Activated CD4-positive, alpha-beta T cell treated with anti-CD3 and anti-CD28 coated beads, Interleukin-2, amount 10 ng/mL, durations not matched to agents 7 days and 5 days (primary cell): Measurements from ENCODE around the gene PRSS1. TPM values are rescaled to one million over a fixed set of nuclear protein-coding genes. Genes with fewer than 3 reads are reported as not detected.
"Not testable (repeated sequence)": the region's sequence is repeated elsewhere in the genome, so short reads cannot be mapped to it uniquely, and the experiment has no call there.

Experiments
- CTCF ChIA-PET: fragments of 350-600 bp; sonication (Branson Sonifier 250); formaldehyde crosslinking; loops from one replicate; lab custom pipeline; 2021; ENCODE audit warnings: antibody characterized with exemption; lab: Charles Lee
- POLR2A ChIA-PET: fragments of 350-600 bp; sonication (Branson Sonifier 250); formaldehyde crosslinking; loops from one replicate; lab custom pipeline; 2021; ENCODE audit warnings: antibody characterized with exemption; lab: Charles Lee
- DNase-seq: peaks from one replicate; pipeline ENCODE4 v3.0.0-alpha.2; 2020
- H3K27ac Mint-ChIP-seq: one replicate; pipeline ENCODE4 v1.8.0; 2021; ENCODE audit warnings: mild to moderate bottlenecking, moderate library complexity, mixed read lengths
- H3K27me3 Mint-ChIP-seq: one replicate; pipeline ENCODE4 v1.8.0; 2021; ENCODE audit warnings: mixed read lengths
- H3K36me3 Mint-ChIP-seq: one replicate; pipeline ENCODE4 v1.8.0; 2021; ENCODE audit warnings: low read depth, mixed read lengths
- H3K4me1 Mint-ChIP-seq: one replicate; pipeline ENCODE4 v1.8.0; 2021; ENCODE audit warnings: mixed read lengths
- H3K4me3 Mint-ChIP-seq: one replicate; pipeline ENCODE4 v1.8.0; 2021; ENCODE audit warnings: mild to moderate bottlenecking, moderate library complexity, mixed read lengths
- H3K9me3 Mint-ChIP-seq: one replicate; pipeline ENCODE4 v1.8.0; 2021; ENCODE audit warnings: mixed read lengths
- total RNA-seq, 2 experiments: library from RNA; stranded (reverse); gene quantifications; one replicate each; pipeline ENCODE4 v1.2.3, GENCODE V29; 2021

PRSS1 gene
- total RNA-seq: not detected

DNA sequence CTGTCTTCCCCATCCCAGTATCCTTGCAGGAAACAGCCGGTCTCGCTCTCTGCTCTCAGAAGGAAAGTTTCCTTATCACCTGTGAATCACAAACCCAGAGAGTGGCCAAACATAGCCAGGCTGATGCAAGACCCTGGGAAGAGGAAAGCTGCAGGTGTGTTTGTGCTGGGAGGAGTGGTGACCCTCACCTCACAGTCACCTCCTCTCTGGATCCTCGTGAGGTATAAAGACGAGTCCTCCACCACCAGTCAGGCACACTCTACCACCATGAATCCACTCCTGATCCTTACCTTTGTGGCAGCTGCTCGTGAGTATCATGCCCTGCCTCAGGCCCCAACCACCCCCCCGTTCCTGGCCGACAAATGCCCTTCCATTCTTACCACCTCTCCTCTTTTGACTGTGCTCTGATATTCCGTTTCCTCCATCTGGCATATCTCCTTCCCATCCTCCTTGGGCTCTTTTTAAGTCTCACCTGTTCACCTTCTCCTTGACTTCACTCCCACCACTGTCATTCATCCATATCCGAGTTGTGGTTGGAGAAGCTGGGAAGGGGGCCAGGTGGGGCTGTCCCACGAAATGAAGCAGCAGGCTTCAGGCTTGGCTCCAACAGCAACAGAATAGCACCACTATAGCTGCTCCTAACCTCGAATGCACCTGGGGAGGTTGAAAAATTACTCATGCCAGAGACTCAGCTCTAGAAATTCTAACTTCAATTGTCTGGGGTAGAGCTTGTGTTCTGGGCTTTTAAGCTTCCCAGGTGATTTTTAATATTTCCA is at the start of gene PRSS1:
Gene PRSS1 (plus strand): TSS at position 255 of the 776 bp plus-strand sequence. CDS start 13 bp downstream, at position 268.
- H3K4me3 Mint-ChIP-seq: no peak within 1 kb of the TSS
- H3K4me1 Mint-ChIP-seq: no peaks in the 10 kb centered on the region
- peaks cover 1% of the 10 kb centered on the region for H3K36me3 Mint-ChIP-seq
- H3K27ac Mint-ChIP-seq: no peak within 1 kb of the TSS
- ChIA-PET CTCF (no interaction called here), POLR2A (no interaction called here)
- DNase-seq: no peak
- no peaks in the 10 kb centered on the region for H3K9me3 Mint-ChIP-seq
- no peaks in the 10 kb centered on the region for H3K27me3 Mint-ChIP-seq

DNA sequence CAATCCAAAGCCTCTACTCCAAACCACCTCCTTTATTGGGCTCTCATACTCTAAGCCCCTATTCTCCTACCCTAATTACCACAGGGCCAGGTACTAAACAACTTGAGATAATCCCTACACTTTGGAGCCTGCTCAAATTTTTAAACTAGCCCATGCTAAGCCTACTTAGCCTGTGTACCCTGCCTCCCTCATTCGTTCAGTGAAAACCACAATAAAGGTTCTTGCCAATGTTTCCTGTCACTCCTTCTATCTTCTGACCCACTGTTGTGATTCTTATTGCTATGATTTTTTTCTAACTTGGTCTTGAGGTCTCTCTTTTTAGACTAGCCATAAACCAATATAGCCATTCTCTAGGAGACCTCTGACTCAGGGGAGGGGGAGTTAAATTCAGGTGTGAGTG is 48.3 kb upstream of the PRSS1 start:
- H3K36me3 Mint-ChIP-seq, H3K27me3 Mint-ChIP-seq, DNase-seq, H3K9me3 Mint-ChIP-seq, POLR2A ChIA-PET, H3K27ac Mint-ChIP-seq: not testable (repeated sequence)
- H3K4me3 Mint-ChIP-seq: peak overlapping the region; percentile 43
- CTCF ChIA-PET: interaction anchor here (0.7 kb wide), 1 partner anchor 82 kb away, joined by 3 read pairs; no protein-coding TSS in a partner anchor
- H3K4me1 Mint-ChIP-seq: peaks cover 27% of the 10 kb centered on the region

DNA sequence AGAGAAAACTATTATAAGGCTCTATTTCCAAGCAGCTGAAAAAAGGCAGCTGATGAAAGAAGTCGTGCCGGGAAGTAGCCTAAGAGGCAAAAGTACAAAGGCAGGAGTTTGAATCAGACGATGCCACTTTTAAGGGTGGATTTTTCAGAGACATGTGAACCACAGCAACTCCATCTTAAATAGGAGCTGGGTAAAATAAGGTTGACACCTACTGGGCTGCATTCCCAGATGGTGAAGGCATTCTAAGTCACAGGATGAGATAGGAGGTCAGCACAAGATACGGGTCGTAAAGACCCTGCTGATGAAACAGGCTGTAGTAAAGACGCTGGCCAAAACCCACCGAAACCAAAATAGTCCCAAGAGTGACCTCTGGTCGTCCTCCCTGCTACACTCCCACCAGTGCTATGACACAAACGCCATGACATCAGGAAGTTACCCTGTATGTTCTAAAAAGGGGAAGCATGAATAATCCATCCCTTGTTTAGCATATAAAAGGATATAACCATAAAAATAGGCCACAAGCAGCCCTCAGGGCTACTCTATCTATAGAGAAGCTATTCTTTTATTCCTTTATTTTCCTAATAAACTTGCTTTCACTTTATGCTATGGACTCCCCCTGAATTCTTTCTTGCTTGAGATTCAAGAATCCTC is 45.5 kb upstream of the PRSS1 start:
- H3K27ac Mint-ChIP-seq: no peak overlapping the region
- H3K36me3 Mint-ChIP-seq: peaks cover 5% of the 10 kb centered on the region
- H3K4me3 Mint-ChIP-seq: no peak overlapping the region
- H3K9me3 Mint-ChIP-seq: peaks cover 1% of the 10 kb centered on the region
- peaks cover 1% of the 10 kb centered on the region for H3K27me3 Mint-ChIP-seq
- peaks cover 27% of the 10 kb centered on the region for H3K4me1 Mint-ChIP-seq
- CTCF ChIA-PET: no interaction called here
- POLR2A ChIA-PET: no interaction called here
- no peak for DNase-seq

DNA sequence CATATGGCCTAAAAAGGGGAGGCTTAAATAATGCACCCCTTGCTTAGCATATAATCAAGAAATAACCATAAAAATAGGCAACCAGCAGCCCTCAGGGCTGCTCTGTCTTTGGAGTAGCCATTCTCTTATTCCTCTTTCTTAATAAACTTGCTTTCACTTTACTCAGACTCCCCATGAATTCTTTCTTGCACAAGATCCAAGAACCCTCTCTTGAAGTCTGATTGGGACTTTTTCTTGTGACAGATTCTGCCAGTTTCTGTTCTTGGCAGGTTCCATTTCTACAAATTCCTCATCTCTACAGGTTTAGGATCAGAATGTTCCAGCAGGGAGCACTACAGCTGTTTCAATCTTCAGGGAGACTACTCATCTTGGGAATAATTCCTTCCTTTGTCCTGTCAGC is 40.5 kb upstream of the PRSS1 start:
- H3K27ac Mint-ChIP-seq, H3K9me3 Mint-ChIP-seq, CTCF ChIA-PET, H3K36me3 Mint-ChIP-seq, H3K4me3 Mint-ChIP-seq, DNase-seq, H3K27me3 Mint-ChIP-seq, POLR2A ChIA-PET: not testable (repeated sequence)
- H3K4me1 Mint-ChIP-seq: peaks cover 47% of the 10 kb centered on the region

DNA sequence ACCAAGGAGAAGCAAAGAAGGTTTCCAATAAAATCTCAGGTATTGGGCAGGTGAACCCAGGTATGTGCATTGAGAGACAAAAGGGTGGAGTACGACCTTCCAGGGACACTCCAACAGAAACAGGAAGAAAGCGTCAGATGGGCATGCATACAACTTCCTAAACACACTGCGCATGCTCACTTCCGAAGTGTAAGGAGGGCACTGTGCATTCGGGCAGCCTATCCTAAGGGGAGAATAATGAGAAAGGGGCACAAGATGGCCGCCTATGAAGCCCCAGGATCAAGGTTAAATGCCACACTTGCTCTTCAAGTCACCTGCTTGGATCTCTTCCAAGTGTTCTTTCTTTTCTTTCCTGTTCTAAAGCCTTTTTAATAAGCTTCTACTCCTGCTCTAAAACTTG is 39.4 kb upstream of the PRSS1 start:
- no peaks in the 10 kb centered on the region for H3K27me3 Mint-ChIP-seq
- DNase-seq: no peak
- no peaks in the 10 kb centered on the region for H3K9me3 Mint-ChIP-seq
- peak overlapping the region; percentile 72 for H3K27ac Mint-ChIP-seq
- peaks cover 58% of the 10 kb centered on the region for H3K4me1 Mint-ChIP-seq
- CTCF ChIA-PET: no interaction called here
- no peak overlapping the region for H3K4me3 Mint-ChIP-seq
- POLR2A ChIA-PET: no interaction called here
- no peaks in the 10 kb centered on the region for H3K36me3 Mint-ChIP-seq

DNA sequence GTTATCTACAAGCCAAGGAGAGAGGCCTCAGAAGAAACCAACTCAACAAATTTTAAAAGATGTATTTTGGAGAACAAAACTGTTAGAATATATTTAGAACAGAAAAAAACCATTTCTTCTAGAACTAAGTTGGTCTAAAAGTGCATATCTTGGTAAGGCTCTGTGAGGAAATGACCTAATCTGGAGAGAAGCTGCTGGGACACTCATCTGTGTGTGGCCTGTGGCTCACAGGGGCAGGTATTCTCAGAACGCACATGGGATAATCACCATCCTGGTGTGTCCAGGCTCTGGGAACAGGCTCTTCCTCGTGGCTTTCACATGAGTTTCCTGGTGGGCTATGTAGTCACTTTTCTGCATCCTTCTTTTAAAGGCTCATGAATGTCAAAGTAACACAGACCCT is 38.1 kb upstream of the PRSS1 start:
- no peak for DNase-seq
- Mint-ChIP-seq H3K36me3 (no peaks in the 10 kb centered on the region), H3K4me1 (peaks cover 71% of the 10 kb centered on the region), H3K27ac (peak overlapping the region; percentile 90), H3K27me3 (no peaks in the 10 kb centered on the region), H3K4me3 (peak overlapping the region; percentile 66), H3K9me3 (no peaks in the 10 kb centered on the region)
- POLR2A ChIA-PET: no interaction called here
- CTCF ChIA-PET: no interaction called here

DNA sequence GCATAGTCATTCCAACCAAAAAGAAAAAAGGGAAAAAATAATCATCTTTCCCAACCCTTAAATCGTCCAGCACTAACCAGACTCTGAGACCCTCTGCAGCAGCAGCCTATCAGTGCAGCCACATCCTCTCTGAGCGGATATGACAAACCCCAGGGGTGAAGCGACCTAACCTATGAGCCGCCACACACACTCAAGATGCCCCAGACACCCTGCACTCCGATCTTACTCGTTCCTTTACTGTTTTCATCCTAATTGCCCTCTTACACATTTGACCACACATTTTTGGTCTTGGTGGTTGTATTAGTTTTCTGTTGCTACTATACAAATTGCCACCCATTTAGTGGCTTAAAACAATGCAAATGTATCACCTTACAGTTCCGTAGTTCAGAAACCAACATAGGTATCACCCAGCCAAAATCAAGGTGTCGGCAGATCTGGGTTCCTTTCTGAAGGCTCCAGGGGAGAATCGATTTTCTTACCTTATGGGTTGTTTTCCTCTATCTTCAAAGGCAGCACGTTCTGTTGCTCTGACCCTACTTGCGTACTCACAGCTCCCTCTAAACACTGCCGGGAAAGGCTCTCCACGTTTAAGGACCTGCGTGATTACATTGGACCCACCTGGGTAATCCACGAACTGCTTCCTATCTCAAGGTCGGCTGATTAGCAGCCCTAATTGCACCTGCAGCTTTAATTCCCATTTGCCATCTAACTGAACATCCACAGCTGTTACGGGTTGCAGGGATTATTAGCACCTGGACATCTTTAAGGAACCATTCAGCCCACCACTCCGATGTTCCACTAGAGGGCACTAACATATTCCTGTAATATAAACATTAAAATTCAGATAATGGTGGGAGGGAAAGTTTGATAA is 37.3 kb upstream of the PRSS1 start:
- H3K9me3 Mint-ChIP-seq: no peaks in the 10 kb centered on the region
- peaks cover 79% of the 10 kb centered on the region for H3K4me1 Mint-ChIP-seq
- peak overlapping the region; percentile 66 for H3K4me3 Mint-ChIP-seq
- ChIA-PET CTCF (interaction anchor here (2.8 to 3.8 kb wide), 2 partner anchors 71 to 96 kb away, joined by 12 to 18 read pairs; no protein-coding TSS in a partner anchor), POLR2A (no interaction called here)
- no peaks in the 10 kb centered on the region for H3K27me3 Mint-ChIP-seq
- peak; percentile 36 for DNase-seq
- no peaks in the 10 kb centered on the region for H3K36me3 Mint-ChIP-seq
- peak overlapping the region; percentile 90 for H3K27ac Mint-ChIP-seq

DNA sequence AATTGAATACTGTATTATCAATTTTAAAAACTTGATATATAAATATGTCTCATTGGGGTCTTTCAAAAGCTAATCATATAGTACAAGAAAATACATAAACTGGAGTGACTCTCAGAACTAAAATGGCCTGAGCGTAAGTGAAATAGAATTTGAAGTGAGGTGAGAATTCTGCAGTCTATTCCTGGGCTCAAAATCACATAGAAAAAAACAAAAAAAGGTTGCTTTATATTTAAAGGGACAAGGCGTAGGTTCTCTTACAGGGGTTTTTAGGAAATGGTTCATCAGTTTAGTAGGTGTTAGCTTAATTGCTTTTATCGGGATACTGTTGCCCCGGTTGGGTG is 36.7 kb upstream of the PRSS1 start:
- H3K4me1 Mint-ChIP-seq: peaks cover 84% of the 10 kb centered on the region
- DNase-seq: no peak
- H3K9me3 Mint-ChIP-seq: no peaks in the 10 kb centered on the region
- H3K36me3 Mint-ChIP-seq: no peaks in the 10 kb centered on the region
- peak overlapping the region; percentile 82 for H3K27ac Mint-ChIP-seq
- peak overlapping the region; percentile 66 for H3K4me3 Mint-ChIP-seq
- ChIA-PET CTCF (interaction anchor here (2.8 to 3.8 kb wide), 2 partner anchors 71 to 96 kb away, joined by 12 to 18 read pairs; no protein-coding TSS in a partner anchor), POLR2A (no interaction called here)
- H3K27me3 Mint-ChIP-seq: no peaks in the 10 kb centered on the region

DNA sequence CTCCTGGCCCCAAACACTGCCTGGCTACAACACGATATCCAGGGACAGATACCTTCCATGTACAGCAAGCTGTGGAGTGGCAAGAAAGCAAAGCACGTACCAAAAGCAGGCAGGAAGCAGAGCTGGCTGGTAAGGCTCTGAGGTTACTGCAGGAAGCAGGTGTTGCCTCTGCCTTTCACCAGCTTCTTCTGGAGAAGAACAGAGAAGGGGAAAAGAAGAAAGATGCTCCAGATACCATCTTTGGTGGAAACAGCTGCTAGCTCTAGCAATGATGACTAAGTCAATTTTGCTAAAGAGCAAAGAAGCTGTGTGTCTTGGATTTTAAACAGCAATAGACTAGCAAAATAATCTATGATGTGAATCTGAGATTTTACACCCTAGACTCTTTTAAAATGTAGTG is 34.9 kb upstream of the PRSS1 start:
- H3K4me3 Mint-ChIP-seq: peak overlapping the region; percentile 52
- DNase-seq: peak; percentile 58
- no peaks in the 10 kb centered on the region for H3K36me3 Mint-ChIP-seq
- H3K4me1 Mint-ChIP-seq: peaks cover 89% of the 10 kb centered on the region
- no peaks in the 10 kb centered on the region for H3K9me3 Mint-ChIP-seq
- no peaks in the 10 kb centered on the region for H3K27me3 Mint-ChIP-seq
- CTCF ChIA-PET: interaction anchor here (0.8 to 3.8 kb wide), 4 partner anchors 31 to 94 kb away, joined by 3 to 18 read pairs (median 8); no protein-coding TSS in a partner anchor
- POLR2A ChIA-PET: interaction anchor here (0.6 to 1.2 kb wide), 5 partner anchors 69 to 94 kb away, joined by 3 to 5 read pairs (median 3); no protein-coding TSS in a partner anchor
- H3K27ac Mint-ChIP-seq: peak overlapping the region; percentile 74

DNA sequence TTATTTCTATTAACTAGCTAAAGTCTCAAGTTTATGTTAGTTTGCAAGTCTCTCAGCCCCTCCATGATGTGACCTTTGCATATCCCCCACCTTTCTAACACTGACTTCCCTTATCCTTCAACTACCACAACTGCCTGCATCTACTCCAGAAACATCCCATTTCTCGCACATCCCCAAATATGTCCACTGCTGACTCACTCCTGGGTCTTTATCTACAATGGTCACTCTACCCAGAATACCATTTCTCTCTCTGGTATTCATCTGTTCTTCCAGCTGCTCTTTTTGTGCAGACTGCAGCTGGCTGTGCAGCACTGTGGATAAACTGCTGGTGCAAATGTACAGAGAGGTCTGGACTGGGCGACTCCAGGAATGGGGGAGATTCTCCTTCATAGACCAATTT is 32.7 kb upstream of the PRSS1 start:
- Mint-ChIP-seq H3K27me3 (no peaks in the 10 kb centered on the region), H3K9me3 (no peaks in the 10 kb centered on the region), H3K4me3 (peak overlapping the region; percentile 25), H3K27ac (no peak overlapping the region), H3K4me1 (peaks cover 82% of the 10 kb centered on the region), H3K36me3 (no peaks in the 10 kb centered on the region)
- no peak for DNase-seq
- ChIA-PET POLR2A (no interaction called here), CTCF (interaction anchor here (0.8 to 1.3 kb wide), 2 partner anchors 28 to 67 kb away, joined by 3 read pairs; no protein-coding TSS in a partner anchor)

DNA sequence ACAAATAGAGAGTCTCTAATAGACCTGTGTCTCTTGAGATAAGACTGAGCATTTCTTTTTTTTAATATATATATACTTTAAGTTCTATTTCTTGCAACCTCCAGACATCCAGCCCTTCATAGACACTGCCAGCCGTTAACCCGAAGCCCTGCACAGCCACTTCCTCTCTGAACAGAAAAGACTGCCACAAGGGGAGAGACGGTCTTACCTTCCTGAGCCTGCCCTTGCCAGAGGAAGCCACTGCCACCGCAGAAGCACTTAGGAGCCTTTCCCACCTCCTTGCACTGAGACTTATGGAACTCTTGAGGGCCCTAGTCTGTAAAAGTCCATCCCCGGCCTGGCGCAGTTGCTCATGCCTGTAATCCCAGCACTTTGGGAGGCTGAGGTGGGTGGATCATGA is 31.8 kb upstream of the PRSS1 start:
- POLR2A ChIA-PET: no interaction called here

DNA sequence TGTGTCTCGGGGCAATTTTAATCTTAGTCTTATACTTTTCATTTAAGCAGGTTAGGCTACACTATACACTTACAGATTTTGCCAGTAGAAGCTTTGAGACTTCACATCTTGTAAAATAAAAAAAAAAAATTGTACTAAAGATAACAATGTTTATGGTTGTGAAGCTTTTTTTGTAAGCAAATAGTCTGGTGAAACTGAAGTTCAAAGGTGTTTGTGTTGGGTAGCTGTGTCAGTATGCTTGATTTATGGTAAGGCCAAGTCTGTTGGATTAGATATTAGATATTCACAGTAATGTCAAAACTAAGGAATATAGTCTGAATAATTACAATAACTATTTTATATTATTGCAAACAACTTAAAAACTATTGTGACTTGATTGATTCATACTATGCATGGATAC is 31.0 kb upstream of the PRSS1 start:
- H3K4me3 Mint-ChIP-seq: peak overlapping the region; percentile 45

More for the DNA sequence above, 31.8 kb upstream of the PRSS1 start:
- Mint-ChIP-seq H3K4me1 (peaks cover 81% of the 10 kb centered on the region), H3K27me3 (no peaks in the 10 kb centered on the region), H3K36me3 (no peaks in the 10 kb centered on the region), H3K4me3 (peak overlapping the region; percentile 45), H3K27ac (peak overlapping the region; percentile 73), H3K9me3 (no peaks in the 10 kb centered on the region)
- DNase-seq: peak; percentile 38
- CTCF ChIA-PET: no interaction called here

More for the DNA sequence above, 31.0 kb upstream of the PRSS1 start:
- Mint-ChIP-seq H3K36me3 (no peaks in the 10 kb centered on the region), H3K4me1 (peaks cover 78% of the 10 kb centered on the region), H3K27me3 (no peaks in the 10 kb centered on the region), H3K27ac (peak overlapping the region; percentile 73), H3K9me3 (no peaks in the 10 kb centered on the region)
- ChIA-PET POLR2A (no interaction called here), CTCF (interaction anchor here (0.6 to 1.3 kb wide), 2 partner anchors 51 to 65 kb away, joined by 3 to 4 read pairs; no protein-coding TSS in a partner anchor)
- no peak for DNase-seq
